SK-N-SH (cell line): ENCODE data around the gene DNAJB8. TPM values are rescaled to one million over a fixed set of nuclear protein-coding genes. Genes with fewer than 3 reads are reported as not detected.

Experiments used
- CTCF ChIA-PET: fragments of 300-600, 350-600 bp; formaldehyde crosslinking; extraction: SDS; loops from one replicate; lab custom pipeline; 2021; lab: Yijun Ruan, JAX
- POLR2A ChIA-PET: fragments of 350-600 bp; sonication (Branson Sonifier 250); formaldehyde crosslinking; extraction: SDS; loops from one replicate; lab custom pipeline; 2020; ENCODE audit warnings: antibody characterized with exemption, inconsistent platforms; lab: Yijun Ruan, JAX
- DNase-seq: peaks from one replicate; pipeline ENCODE4 v3.0.0; 2012
- H2AFZ ChIP-seq: fragments of 200-600 bp; sonication (generic); 2 replicates; pipeline ENCODE4 v1.8.1; 2016; ENCODE audit warnings: antibody characterized with exemption, mild to moderate bottlenecking, low read depth
- H3F3A ChIP-seq: fragments of 200-600 bp; sonication (generic); replicated peaks from 2 replicates; pipeline ENCODE3; 2016; ENCODE audit warnings: antibody characterized with exemption, mild to moderate bottlenecking; ENCODE audit not compliant: insufficient read depth
- H3K27ac ChIP-seq, 2 experiments: fragments of 200-500 bp in 1 of 2; fragments of 200-600 bp in 1 of 2; sonication (Bioruptor generic) in 1 of 2; sonication (generic), shearing (Covaris generic) in 1 of 2; 2 replicates each; pipeline versions ENCODE4 v1.5.1 to v1.6.1; 2014 to 2016; ENCODE audit warnings: low read depth in 2 of 2, inconsistent platforms in 1 of 2, low read length in 1 of 2, mild to moderate bottlenecking in 1 of 2, mixed read lengths in 1 of 2
- H3K27me3 ChIP-seq: fragments of 200-600 bp; sonication (generic), shearing (Covaris generic); 2 replicates; pipeline ENCODE4 v1.6.1; 2016; ENCODE audit warnings: mixed run types; ENCODE audit not compliant: insufficient read depth
- H3K36me3 ChIP-seq, 2 experiments: fragments of 200-500 bp in 1 of 2; fragments of 200-600 bp in 1 of 2; sonication (Bioruptor generic) in 1 of 2; sonication (generic) in 1 of 2; replicated peaks in 1 of 2; 2 replicates each; pipeline versions ENCODE3 to v1.5.1; 2014 to 2016; ENCODE audit warnings: low read length in 1 of 2, mild to moderate bottlenecking in 1 of 2; ENCODE audit not compliant: insufficient read depth in 2 of 2, control insufficient read depth in 1 of 2
- H3K4me1 ChIP-seq, 2 experiments: fragments of 200-500 bp in 1 of 2; fragments of 200-600 bp in 1 of 2; sonication (Bioruptor generic) in 1 of 2; sonication (generic), shearing (Covaris generic) in 1 of 2; 2 replicates each; pipeline versions ENCODE4 v1.5.1 to v1.6.1; 2014 to 2016; ENCODE audit warnings: low read depth in 1 of 2, low read length in 1 of 2, mixed run types in 1 of 2; ENCODE audit not compliant: insufficient read depth in 2 of 2, control insufficient read depth in 1 of 2
- H3K4me2 ChIP-seq: fragments of 200-600 bp; sonication (generic), shearing (Covaris generic); 2 replicates; pipeline ENCODE4 v1.6.1; 2017; ENCODE audit warnings: mixed run types
- H3K4me3 ChIP-seq, 2 experiments: fragments of 200-500 bp in 1 of 2; fragments of 200-600 bp in 1 of 2; sonication (Bioruptor generic) in 1 of 2; sonication (generic), shearing (Covaris generic) in 1 of 2; 2 replicates each; pipeline versions ENCODE4 v1.5.1 to v1.8.1; 2014 to 2016; ENCODE audit warnings: low read depth in 2 of 2, inconsistent platforms in 1 of 2, low read length in 1 of 2, mild to moderate bottlenecking in 1 of 2, mixed read lengths in 1 of 2, moderate library complexity in 1 of 2
- H3K79me2 ChIP-seq: fragments of 200-600 bp; sonication (generic); 2 replicates; pipeline ENCODE4 v1.8.1; 2017; ENCODE audit warnings: mild to moderate bottlenecking; ENCODE audit not compliant: insufficient read depth
- H3K9ac ChIP-seq: fragments of 200-600 bp; sonication (generic); 2 replicates; pipeline ENCODE4 v1.6.1; 2017; ENCODE audit warnings: mixed run types
- H3K9me2 ChIP-seq: fragments of 200-600 bp; sonication (generic); 2 replicates; pipeline ENCODE4 v1.6.1; 2017; ENCODE audit warnings: mixed run types
- H3K9me3 ChIP-seq: fragments of 200-600 bp; sonication (generic); 2 replicates; pipeline ENCODE4 v1.6.1; 2017; ENCODE audit warnings: mixed run types, mild to moderate bottlenecking, moderate library complexity
- H4K20me1 ChIP-seq: fragments of 200-600 bp; sonication (generic); 2 replicates; pipeline ENCODE4 v1.6.1; 2017; ENCODE audit warnings: mild to moderate bottlenecking, mixed run types; ENCODE audit not compliant: insufficient read depth
- CHD2 ChIP-seq: fragments of 150-350 bp; IDR thresholded peaks from 2 replicates; pipeline ENCODE4 v1.6.1; 2018; ENCODE audit warnings: low read length; ENCODE audit not compliant: partially characterized antibody
- ELF1 ChIP-seq: IDR thresholded peaks from 2 replicates; pipeline ENCODE4 v1.4.0; 2012
- EZH2phosphoT487 ChIP-seq: fragments of 200-600 bp; sonication (generic); IDR thresholded peaks from 2 replicates; pipeline ENCODE4 v1.6.1; 2017; ENCODE audit warnings: low read depth, mixed run types, mild to moderate bottlenecking, antibody characterized with exemption, moderate library complexity, borderline replicate concordance
- FOSL2 ChIP-seq: IDR thresholded peaks from 2 replicates; pipeline ENCODE4 v1.4.0; 2012; ENCODE audit warnings: low read depth, mild to moderate bottlenecking, moderate library complexity, borderline replicate concordance
- GABPA ChIP-seq: IDR thresholded peaks from 2 replicates; pipeline ENCODE4 v1.4.0; 2012; ENCODE audit warnings: low read depth, mild to moderate bottlenecking
- MAX ChIP-seq: IDR thresholded peaks from 2 replicates; pipeline ENCODE4 v1.4.0; 2012; ENCODE audit warnings: low read depth
- MEF2A ChIP-seq: IDR thresholded peaks from 2 replicates; pipeline ENCODE4 v1.4.0; 2012; ENCODE audit warnings: low read depth, borderline replicate concordance
- MXI1 ChIP-seq: IDR thresholded peaks from 2 replicates; pipeline ENCODE4 v1.6.1; 2012; ENCODE audit warnings: mild to moderate bottlenecking, low read depth, low read length, improper control_type of control experiment
- NFIC ChIP-seq: IDR thresholded peaks from 2 replicates; pipeline ENCODE4 v1.4.0; 2012; ENCODE audit warnings: borderline replicate concordance
- NRF1 ChIP-seq: IDR thresholded peaks from 2 replicates; pipeline ENCODE4 v1.6.1; 2012; ENCODE audit warnings: low read depth, mild to moderate bottlenecking, low read length
- POLR2AphosphoS5 ChIP-seq: IDR thresholded peaks from 2 replicates; pipeline ENCODE4 v1.6.1; 2012; ENCODE audit warnings: low read depth, low read length
- RAD21 ChIP-seq: IDR thresholded peaks from 2 replicates; pipeline ENCODE4 v1.6.1; 2012; ENCODE audit warnings: mild to moderate bottlenecking, low read length
- RCOR1 ChIP-seq: fragments of 150-350 bp; IDR thresholded peaks from 2 replicates; pipeline ENCODE4 v1.6.1; 2017; ENCODE audit warnings: antibody characterized with exemption, low read length
- REST ChIP-seq: IDR thresholded peaks from 2 replicates; pipeline ENCODE4 v1.6.1; 2012; ENCODE audit warnings: mild to moderate bottlenecking, low read depth, low read length, moderate library complexity
- RFX5 ChIP-seq: IDR thresholded peaks from 2 replicates; pipeline ENCODE4 v1.6.1; 2012; ENCODE audit warnings: mild to moderate bottlenecking, improper control_type of control experiment, low read length
- SIN3A ChIP-seq: IDR thresholded peaks from 2 replicates; pipeline ENCODE4 v1.6.1; 2012; ENCODE audit warnings: low read depth, mild to moderate bottlenecking, low read length, moderate library complexity, borderline replicate concordance
- SMC3 ChIP-seq: IDR thresholded peaks from 2 replicates; pipeline ENCODE4 v1.6.1; 2012; ENCODE audit warnings: low read depth, low read length, improper control_type of control experiment
- TAF1 ChIP-seq: IDR thresholded peaks from 2 replicates; pipeline ENCODE4 v1.6.1; 2012; ENCODE audit warnings: low read depth, mild to moderate bottlenecking, low read length, moderate library complexity, borderline replicate concordance
- USF1 ChIP-seq: IDR thresholded peaks from 2 replicates; pipeline ENCODE4 v1.4.0; 2012; ENCODE audit warnings: low read depth, borderline replicate concordance
- USF2 ChIP-seq: fragments of 150-350 bp; IDR thresholded peaks from 2 replicates; pipeline ENCODE4 v1.6.1; 2017; ENCODE audit warnings: antibody characterized with exemption, low read length, low read depth, borderline replicate concordance
- YY1 ChIP-seq: IDR thresholded peaks from 2 replicates; pipeline ENCODE4 v1.4.0; 2012; ENCODE audit warnings: low read depth, mild to moderate bottlenecking
- WGBS: methylation state at CpG from one replicate; pipeline ENCODE4 v1.1.6; 2017; ENCODE audit warnings: low lambda C conversion rate; 5-methylcytosine and 5-hydroxymethylcytosine counted together
- polyA plus RNA-seq, 3 experiments: library from polyadenylated mRNA; depleted of rRNA; stranded (reverse); fragments of >200 nt; gene quantifications; 2 replicates each; pipeline ENCODE4 v1.2.3, GENCODE V29; 2012

The DNAJB8 gene
- polyA plus RNA-seq, 1 of the 3 experiments (the other 2 are of a cell fraction), result not detected

GRCh38 chr3:128487813-128488635 is 21.3 kb upstream of the DNAJB8 start (continued):
- no peak for TF ChIP-seq SMC3
- TF ChIP-seq YY1, result 0 out of 2 replicates have a peak, but pooled peaks have one; percentile 12
- no peak for TF ChIP-seq RCOR1
- TF ChIP-seq RAD21, result no peak
- TF ChIP-seq GABPA, result no peak
- no peak; the same call in 1 of the 2 replicates for TF ChIP-seq RFX5
- TF ChIP-seq NRF1, result peak; percentile 35; the same call in 1 of the 2 replicates
- no peak for TF ChIP-seq MXI1
- peak; percentile 48; the same call in 1 of the 2 replicates for TF ChIP-seq MAX
- no peak for TF ChIP-seq CHD2
- TF ChIP-seq NFIC, result no peak
- TF ChIP-seq, all 33 proteins: peak for 5

- TF ChIP-seq USF1, result no peak
- TF ChIP-seq ELF1, result no peak
- TF ChIP-seq FOSL2, result no peak
- no peak for TF ChIP-seq RAD21
- no peak for TF ChIP-seq SIN3A
- no peak for TF ChIP-seq POLR2AphosphoS5
- TF ChIP-seq TAF1, result no peak
- no peak for TF ChIP-seq MAX
- TF ChIP-seq USF2, result no peak
- no peak for TF ChIP-seq MEF2A
- TF ChIP-seq RCOR1, result no peak
- TF ChIP-seq EZH2phosphoT487, result no peak
- no peak for TF ChIP-seq YY1
- no peak for TF ChIP-seq MXI1
- no peak for TF ChIP-seq REST
- Histone ChIP-seq H3K36me3 (peaks cover 4 to 6% of the 10 kb centered on the region in 2 experiments), H3K4me3 (peak overlapping the region; percentile 75 to 77), H2AFZ (peak overlapping the region; percentile 88), H3K9me3 (no peaks in the 10 kb centered on the region), H3K4me2 (peak overlapping the region; percentile 99), H3K27me3 (peaks cover 19% of the 10 kb centered on the region; the same call in 1 of the 2 replicates), H4K20me1 (peaks cover 19% of the 10 kb centered on the region; the same call in 1 of the 2 replicates), H3K4me1 (peaks cover 7 to 12% of the 10 kb centered on the region in 2 experiments; a peak in 3 of 4 replicates), H3K27ac (peak overlapping the region; percentile 21 to 97; a peak in 3 of 4 replicates), H3K9ac (peak overlapping the region; percentile 73), H3K79me2 (peaks cover 34% of the 10 kb centered on the region), H3F3A (peaks cover under 1% of the 10 kb centered on the region), H3K9me2 (no peaks in the 10 kb centered on the region)
- ChIA-PET CTCF (interaction anchor here (0.8 to 13.1 kb wide), 5 partner anchors 8 to 97 kb away, joined by 3 to 177 read pairs (median 3); no protein-coding TSS in a partner anchor), POLR2A (interaction anchor here (0.8 to 3.6 kb wide), 9 partner anchors 9 to 209 kb away, joined by 3 to 18 read pairs (median 5); no protein-coding TSS in a partner anchor)
- no peak for DNase-seq
- 0% methylated on average over 3 of the region's 18 CpGs for WGBS
Measured at GRCh38 chr3:128487538-128487812, 20.8 kb upstream of the DNAJB8 start.
